Measurements from ENCODE around the gene CMTR1. TPM values are rescaled to one million over a fixed set of nuclear protein-coding genes. Genes with fewer than 3 reads are reported as not detected.

Gene CMTR1
- polyA plus RNA-seq, 1 donor, result 33.0 TPM

Other genes with a start within 250 kb of the CMTR1 start
- gene TBC1D22B, start 175.4 kb upstream of the CMTR1 start, polyA plus RNA-seq (ENCODE audit: insufficient read length), result 6.8 TPM
- 0.72 TPM for gene TMEM217, start 175.1 kb upstream of the CMTR1 start, polyA plus RNA-seq (ENCODE audit: insufficient read length)
- gene RNF8, start 79.2 kb upstream of the CMTR1 start, polyA plus RNA-seq (ENCODE audit: insufficient read length), result 14.7 TPM
- 19.1 TPM for gene CCDC167, start 66.7 kb downstream of the CMTR1 start, polyA plus RNA-seq (ENCODE audit: insufficient read length)